ENCODE data around the gene CHD9NB. TPM values are rescaled to one million over a fixed set of nuclear protein-coding genes. Genes with fewer than 3 reads are reported as not detected.
A peak's percentile ranks its signal among the peaks of the same experiment; 100 is the strongest.

CHD9NB gene
- total and polyA plus RNA-seq, 8 donors, result 1.6 to 22.1 (median 3.5) TPM

DNA sequence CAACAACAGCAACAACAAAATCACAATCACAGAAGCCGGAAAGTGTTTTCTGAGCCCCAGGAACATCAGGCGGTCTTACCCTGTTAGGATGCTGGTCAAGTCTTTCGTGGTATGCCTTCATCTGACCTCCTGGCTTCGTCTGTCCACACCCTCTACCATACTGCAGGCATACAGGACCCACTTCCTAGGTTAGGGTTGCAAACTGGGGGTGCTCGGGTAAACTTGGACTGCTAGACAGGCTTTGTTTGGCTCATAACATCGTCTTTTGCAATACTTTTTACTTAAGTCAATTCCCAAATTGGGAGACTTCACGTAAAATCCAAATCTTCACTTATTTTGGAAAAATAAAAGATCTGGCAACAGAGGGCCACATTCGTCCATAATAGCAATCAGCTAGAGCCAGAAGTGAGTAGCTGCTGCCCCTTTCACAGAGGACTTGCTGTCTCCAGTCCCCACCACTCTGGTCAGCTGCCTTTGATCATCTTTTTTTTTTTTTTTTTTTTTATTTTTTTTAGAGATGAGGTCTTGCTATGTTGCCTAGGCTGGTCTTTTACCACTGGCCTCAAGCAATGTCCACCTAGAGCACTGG lies 32.1 kb upstream of the CHD9NB start:
- H3K4me1 ChIP-seq, result peaks cover 0 to 18% (median 10%) of the 10 kb centered on the region in 3 donors
- H3K4me3 ChIP-seq, result no peak overlapping the region
- TF ChIP-seq, protein P1, sequence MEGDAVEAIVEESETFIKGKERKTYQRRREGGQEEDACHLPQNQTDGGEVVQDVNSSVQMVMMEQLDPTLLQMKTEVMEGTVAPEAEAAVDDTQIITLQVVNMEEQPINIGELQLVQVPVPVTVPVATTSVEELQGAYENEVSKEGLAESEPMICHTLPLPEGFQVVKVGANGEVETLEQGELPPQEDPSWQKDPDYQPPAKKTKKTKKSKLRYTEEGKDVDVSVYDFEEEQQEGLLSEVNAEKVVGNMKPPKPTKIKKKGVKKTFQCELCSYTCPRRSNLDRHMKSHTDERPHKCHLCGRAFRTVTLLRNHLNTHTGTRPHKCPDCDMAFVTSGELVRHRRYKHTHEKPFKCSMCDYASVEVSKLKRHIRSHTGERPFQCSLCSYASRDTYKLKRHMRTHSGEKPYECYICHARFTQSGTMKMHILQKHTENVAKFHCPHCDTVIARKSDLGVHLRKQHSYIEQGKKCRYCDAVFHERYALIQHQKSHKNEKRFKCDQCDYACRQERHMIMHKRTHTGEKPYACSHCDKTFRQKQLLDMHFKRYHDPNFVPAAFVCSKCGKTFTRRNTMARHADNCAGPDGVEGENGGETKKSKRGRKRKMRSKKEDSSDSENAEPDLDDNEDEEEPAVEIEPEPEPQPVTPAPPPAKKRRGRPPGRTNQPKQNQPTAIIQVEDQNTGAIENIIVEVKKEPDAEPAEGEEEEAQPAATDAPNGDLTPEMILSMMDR (IDR thresholded peaks at IDR 0.05), result no peak
- DNase-seq (no peak), FAIRE-seq (no peak), ATAC-seq (peak in 2 of 4 donors; percentile 4 to 13)
- intact Hi-C loops (cut with DNase I), result no loop called here
- no peaks in the 10 kb centered on the region for H3K27me3 ChIP-seq
- peak overlapping the region in 3 of 4 donors; percentile 30 to 77 (median 45) for H3K27ac ChIP-seq
- WGBS, 2 donors, result 89 to 92% methylated on average over 8 of the region's 8 CpGs
- no peaks in the 10 kb centered on the region for H3K9me3 ChIP-seq
- no peaks in the 10 kb centered on the region for H3K36me3 ChIP-seq

DNA sequence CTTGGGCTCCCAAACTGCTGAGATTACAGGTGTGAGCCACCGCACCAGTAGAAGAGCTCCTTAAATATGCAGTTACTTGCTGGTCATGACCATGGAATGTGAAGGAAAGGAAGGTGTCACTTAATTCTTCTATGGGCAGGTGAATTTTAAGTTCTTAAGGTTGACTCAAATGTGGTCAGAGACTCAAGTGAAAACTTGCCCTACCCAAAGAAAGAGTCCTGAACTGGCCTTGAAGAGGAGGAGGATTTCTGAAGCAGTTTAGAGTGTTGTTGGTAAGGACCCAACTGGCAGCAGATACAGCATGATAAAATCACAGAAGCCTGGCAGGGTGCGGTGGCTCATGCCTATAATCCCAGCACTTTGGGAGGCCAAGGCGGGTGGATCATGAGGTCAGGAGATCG lies 31.4 kb upstream of the CHD9NB start:
- peaks cover 0 to 15% (median 10%) of the 10 kb centered on the region in 3 donors for H3K4me1 ChIP-seq
- H3K36me3 ChIP-seq, result no peaks in the 10 kb centered on the region
- WGBS, 2 donors, result 90 to 97% methylated on average over 4 of the region's 4 CpGs
- FAIRE-seq (no peak), DNase-seq (no peak), ATAC-seq (no peak)
- TF ChIP-seq, protein P1 (IDR thresholded peaks at IDR 0.05), result no peak
- no peaks in the 10 kb centered on the region for H3K9me3 ChIP-seq
- no peak overlapping the region for H3K27ac ChIP-seq
- intact Hi-C loops (cut with DNase I), result no loop called here
- no peaks in the 10 kb centered on the region for H3K27me3 ChIP-seq
- H3K4me3 ChIP-seq, result no peak overlapping the region

DNA sequence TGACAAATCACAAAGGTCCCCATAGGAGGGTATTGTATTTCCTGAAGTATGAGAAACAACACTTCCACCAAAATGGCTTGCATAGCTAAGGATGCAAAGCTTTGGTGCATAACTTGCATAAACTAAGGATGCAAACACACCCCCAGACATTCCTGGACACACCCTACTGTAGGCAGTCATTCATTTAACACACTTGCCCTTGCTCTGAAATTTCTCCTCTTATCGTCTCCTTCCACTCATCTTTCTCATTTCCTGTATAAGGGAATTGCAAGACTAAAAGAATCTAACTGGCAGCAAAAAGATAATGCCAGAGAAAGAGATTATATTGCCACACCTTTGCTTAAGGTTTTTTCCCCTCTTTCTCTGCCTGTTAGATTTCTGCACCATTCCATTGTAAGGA lies 30.4 kb upstream of the CHD9NB start:
- H3K27ac ChIP-seq, result no peak overlapping the region
- no peaks in the 10 kb centered on the region for H3K27me3 ChIP-seq
- WGBS, 2 donors, result 83% methylated on average over 1 of the region's 1 CpG
- ATAC-seq, result no peak
- FAIRE-seq, result no peak
- DNase-seq, result no peak
- intact Hi-C loops (cut with DNase I), result no loop called here
- TF ChIP-seq, protein P1 (IDR thresholded peaks at IDR 0.05), result no peak
- H3K4me1 ChIP-seq, result peaks cover 0 to 15% (median 10%) of the 10 kb centered on the region in 3 donors
- H3K4me3 ChIP-seq, result no peak overlapping the region
- no peaks in the 10 kb centered on the region for H3K9me3 ChIP-seq
- no peaks in the 10 kb centered on the region for H3K36me3 ChIP-seq

GRCh38 chr16:53082509-53082908 lies 29.8 kb upstream of the CHD9NB start:
- 57 to 59% methylated on average over 4 of the region's 4 CpGs for WGBS, 2 donors

More at GRCh38 chr16:53082509-53082908, 29.8 kb upstream of the CHD9NB start:
- TF ChIP-seq, protein P1 (IDR thresholded peaks at IDR 0.05), result no peak
- DNase-seq, result no peak
- H3K36me3 ChIP-seq, result no peaks in the 10 kb centered on the region
- peaks cover 0 to 15% (median 10%) of the 10 kb centered on the region in 3 donors for H3K4me1 ChIP-seq
- H3K27ac ChIP-seq, result no peak overlapping the region
- intact Hi-C loops (cut with DNase I), result no loop called here
- H3K9me3 ChIP-seq, result no peaks in the 10 kb centered on the region
- ATAC-seq, result no peak
- H3K27me3 ChIP-seq, result no peaks in the 10 kb centered on the region
- no peak overlapping the region for H3K4me3 ChIP-seq
- no peak for FAIRE-seq
